GM23248 (cell line): ENCODE measurements around the gene FAXC. TPM values are rescaled to one million over a fixed set of nuclear protein-coding genes. Genes with fewer than 3 reads are reported as not detected.

Experiments
- DNase-seq: peaks from one replicate; pipeline ENCODE4 v3.0.0-alpha.2; 2015
- H2AFZ ChIP-seq: fragments of 200-600 bp; sonication (generic); 2 replicates; pipeline ENCODE4 v1.6.1; 2016; ENCODE audit warnings: antibody characterized with exemption
- H3F3A ChIP-seq: fragments of 200-600 bp; sonication (generic); 2 replicates; pipeline ENCODE4 v1.6.1; 2016; ENCODE audit warnings: mild to moderate bottlenecking, antibody characterized with exemption, mixed run types; ENCODE audit not compliant: insufficient read depth
- H3K27ac ChIP-seq: fragments of 200-600 bp; sonication (generic); 2 replicates; pipeline ENCODE4 v1.5.1; 2016; ENCODE audit warnings: mild to moderate bottlenecking
- H3K27me3 ChIP-seq: fragments of 200-600 bp; sonication (generic); replicated peaks from 2 replicates; pipeline ENCODE4 v1.6.1; 2016; ENCODE audit warnings: mild to moderate bottlenecking; ENCODE audit not compliant: insufficient read depth
- H3K36me3 ChIP-seq: fragments of 200-600 bp; sonication (generic); 2 replicates; pipeline ENCODE4 v1.6.1; 2016; ENCODE audit warnings: low read depth, mild to moderate bottlenecking
- H3K4me1 ChIP-seq: fragments of 200-600 bp; sonication (generic); 2 replicates; pipeline ENCODE4 v1.6.1; 2016; ENCODE audit warnings: mild to moderate bottlenecking; ENCODE audit not compliant: insufficient read depth
- H3K4me2 ChIP-seq: fragments of 200-600 bp; sonication (generic); one replicate; pipeline ENCODE4 v1.6.1; 2016; ENCODE audit warnings: mild to moderate bottlenecking; ENCODE audit not compliant: unreplicated experiment
- H3K4me3 ChIP-seq: fragments of 200-600 bp; sonication (generic); 2 replicates; pipeline ENCODE4 v1.5.1; 2016; ENCODE audit warnings: mild to moderate bottlenecking
- H3K79me2 ChIP-seq: fragments of 200-600 bp; sonication (generic); 2 replicates; pipeline ENCODE4 v1.6.1; 2016; ENCODE audit warnings: mild to moderate bottlenecking; ENCODE audit not compliant: insufficient read depth
- H3K9ac ChIP-seq: fragments of 200-600 bp; sonication (generic); 2 replicates; pipeline ENCODE4 v1.6.1; 2016; ENCODE audit warnings: mild to moderate bottlenecking
- H3K9me2 ChIP-seq: fragments of 200-600 bp; sonication (generic); 2 replicates; pipeline ENCODE4 v1.6.1; 2016; ENCODE audit warnings: mixed run types, mild to moderate bottlenecking, moderate library complexity; ENCODE audit not compliant: insufficient read depth
- H3K9me3 ChIP-seq: fragments of 200-600 bp; sonication (generic); one replicate; pipeline ENCODE4 v1.6.1; 2017; ENCODE audit warnings: low read depth
- H4K20me1 ChIP-seq: fragments of 200-600 bp; sonication (generic); 2 replicates; pipeline ENCODE4 v1.6.0; 2016; ENCODE audit not compliant: insufficient read depth
- EZH2 ChIP-seq: fragments of 200-600 bp; sonication (generic); IDR thresholded peaks from 2 replicates; pipeline ENCODE4 v1.6.1; 2018; ENCODE audit warnings: antibody characterized with exemption, mild to moderate bottlenecking; ENCODE audit not compliant: insufficient read depth, poor library complexity, severe bottlenecking
- EZH2phosphoT487 ChIP-seq: fragments of 200-600 bp; sonication (generic); IDR thresholded peaks from 2 replicates; pipeline ENCODE4 v1.6.1; 2018; ENCODE audit warnings: antibody characterized with exemption, moderate library complexity, mild to moderate bottlenecking, low read depth; ENCODE audit not compliant: insufficient read depth
- WGBS, 2 experiments: methylation state at CpG; one replicate each; pipeline ENCODE4 v1.1.6; 2015 to 2017; ENCODE audit warnings: low lambda C conversion rate in 2 of 2, low coverage in 1 of 2; ENCODE audit errors: missing lambda C conversion rate in 2 of 2; 5-methylcytosine and 5-hydroxymethylcytosine counted together
- in situ Hi-C: fragments of 300-500 bp; cut with MboI; formaldehyde crosslinking; loops from 2 replicates; pipeline ENCODE4 v1.15.0; 2020
- polyA plus RNA-seq: library from polyadenylated mRNA; unstranded; fragments of >200 nt; fragmentation: Nextera tagmentation; extraction: Ambion mirVana; gene quantifications from 2 replicates; pipeline ENCODE4 v1.2.1, GENCODE V29; 2016
- total RNA-seq: library from RNA; depleted of rRNA; stranded (reverse); fragments of >200 nt; shearing (Covaris generic); gene quantifications from 2 replicates; pipeline ENCODE4 v1.2.3, GENCODE V29; 2014

The FAXC gene
- total and polyA plus RNA-seq, 2 experiments from 2014 or later, result 0.29 to 0.76 TPM

- no peak overlapping the region for H2AFZ ChIP-seq
- no peaks in the 10 kb centered on the region for H3K9me2 ChIP-seq
- no peaks in the 10 kb centered on the region for H3K4me1 ChIP-seq
- H3K9me3 ChIP-seq, result no peaks in the 10 kb centered on the region
- DNase-seq, result no peak
- no peak for TF ChIP-seq EZH2phosphoT487
- no peak for TF ChIP-seq EZH2
- no peaks in the 10 kb centered on the region for H3K36me3 ChIP-seq
- H3K27ac ChIP-seq, result no peak overlapping the region
- in situ Hi-C loops, result no loop called here
- no peaks in the 10 kb centered on the region for H3F3A ChIP-seq
- no peak overlapping the region for H3K4me3 ChIP-seq
- H3K4me2 ChIP-seq, result no peak overlapping the region
- H3K27me3 ChIP-seq, result no peaks in the 10 kb centered on the region
- no peaks in the 10 kb centered on the region for H3K79me2 ChIP-seq
- H3K9ac ChIP-seq, result no peak overlapping the region
- WGBS, 2 experiments, result 42 to 54% methylated on average over 4 of the region's 4 CpGs
- no peaks in the 10 kb centered on the region for H4K20me1 ChIP-seq
These were observed 39.9 kb downstream of the FAXC start for GRCh38 chr6:99309557-99309956.

GRCh38 chr6:99308788-99309187 lies 40.7 kb downstream of the FAXC start:
- H3K9me2 ChIP-seq, result no peaks in the 10 kb centered on the region
- no peak for TF ChIP-seq EZH2phosphoT487
- no peak for TF ChIP-seq EZH2

GRCh38 chr6:99307295-99307907 lies 42.1 kb downstream of the FAXC start:
- in situ Hi-C loops, result no loop called here
- Histone ChIP-seq H3K4me1 (no peaks in the 10 kb centered on the region), H2AFZ (no peak overlapping the region), H3K9me2 (no peaks in the 10 kb centered on the region), H3K9me3 (no peaks in the 10 kb centered on the region), H3K27ac (no peak overlapping the region), H3K4me3 (no peak overlapping the region), H3K79me2 (no peaks in the 10 kb centered on the region), H3K9ac (no peak overlapping the region), H3F3A (no peaks in the 10 kb centered on the region), H4K20me1 (no peaks in the 10 kb centered on the region), H3K36me3 (no peaks in the 10 kb centered on the region), H3K4me2 (no peak overlapping the region), H3K27me3 (no peaks in the 10 kb centered on the region)
- 54 to 55% methylated on average over 11 of the region's 11 CpGs for WGBS, 2 experiments
- TF ChIP-seq EZH2phosphoT487 (no peak), EZH2 (no peak)
- DNase-seq, result no peak

More at GRCh38 chr6:99308788-99309187, 40.7 kb downstream of the FAXC start:
- in situ Hi-C loops, result no loop called here
- no peak overlapping the region for H3K9ac ChIP-seq
- H3K79me2 ChIP-seq, result no peaks in the 10 kb centered on the region
- no peak overlapping the region for H3K4me2 ChIP-seq
- DNase-seq, result no peak
- H3K4me1 ChIP-seq, result no peaks in the 10 kb centered on the region
- H3K27me3 ChIP-seq, result no peaks in the 10 kb centered on the region
- no peaks in the 10 kb centered on the region for H3K9me3 ChIP-seq
- no peaks in the 10 kb centered on the region for H3K36me3 ChIP-seq
- H4K20me1 ChIP-seq, result no peaks in the 10 kb centered on the region
- 48% methylated on average over 3 of the region's 3 CpGs for WGBS, 2 experiments
- H3K27ac ChIP-seq, result no peak overlapping the region
- H2AFZ ChIP-seq, result no peak overlapping the region
- H3K4me3 ChIP-seq, result no peak overlapping the region
- no peaks in the 10 kb centered on the region for H3F3A ChIP-seq

- Histone ChIP-seq H3K4me1 (no peaks in the 10 kb centered on the region), H3K4me2 (no peak overlapping the region), H4K20me1 (no peaks in the 10 kb centered on the region), H3F3A (no peaks in the 10 kb centered on the region), H3K79me2 (no peaks in the 10 kb centered on the region), H3K27me3 (no peaks in the 10 kb centered on the region), H3K9me3 (no peaks in the 10 kb centered on the region), H3K9me2 (no peaks in the 10 kb centered on the region), H3K9ac (no peak overlapping the region), H3K4me3 (no peak overlapping the region), H3K27ac (no peak overlapping the region), H2AFZ (no peak overlapping the region), H3K36me3 (no peaks in the 10 kb centered on the region)
- no peak for DNase-seq
- 33 to 43% methylated on average over 3 of the region's 3 CpGs for WGBS, 2 experiments
- TF ChIP-seq EZH2 (no peak), EZH2phosphoT487 (no peak)
- in situ Hi-C loops, result no loop called here
These were observed 43.1 kb downstream of the FAXC start for GRCh38 chr6:99306341-99306740.

- Histone ChIP-seq H3K4me1 (no peaks in the 10 kb centered on the region), H2AFZ (no peak overlapping the region), H3K9ac (no peak overlapping the region), H3K79me2 (no peaks in the 10 kb centered on the region), H3K36me3 (no peaks in the 10 kb centered on the region), H3K27ac (no peak overlapping the region), H3F3A (no peaks in the 10 kb centered on the region), H4K20me1 (no peaks in the 10 kb centered on the region), H3K27me3 (no peaks in the 10 kb centered on the region), H3K9me3 (no peaks in the 10 kb centered on the region), H3K4me3 (no peak overlapping the region), H3K9me2 (no peaks in the 10 kb centered on the region), H3K4me2 (no peak overlapping the region)
- no peak for DNase-seq
- 62 to 66% methylated on average over 5 of the region's 5 CpGs for WGBS, 2 experiments
- TF ChIP-seq EZH2phosphoT487, result no peak
- TF ChIP-seq EZH2, result no peak
- in situ Hi-C loops, result no loop called here
These were observed 44.4 kb downstream of the FAXC start for GRCh38 chr6:99305021-99305554.
